GM18909 (cell line): ENCODE data around the gene WIZ.

ENCODE experiments used
- ATAC-seq: cut with Tn5 transposase; IDR thresholded peaks from one replicate; pipeline ENCODE4 v1.9.1; 2021; ENCODE audit warnings: mild to moderate bottlenecking; ENCODE audit not compliant: unreplicated experiment, poor library complexity

WIZ gene

GRCh38 chr19:15448044-15448777 lies 1.5 kb downstream of the WIZ start:
- ATAC-seq, result no peak

GRCh38 chr19:15447057-15447456 lies 2.7 kb downstream of the WIZ start:
- ATAC-seq, result no peak

- ATAC-seq, result no peak
Observed at GRCh38 chr19:15445807-15446376, 3.9 kb downstream of the WIZ start.

GRCh38 chr19:15445227-15445605 lies 4.5 kb downstream of the WIZ start:
- ATAC-seq, result no peak

- no peak for ATAC-seq
Observed at GRCh38 chr19:15444505-15445226, 5.1 kb downstream of the WIZ start.

GRCh38 chr19:15443838-15444237 lies 5.9 kb downstream of the WIZ start:
- no peak for ATAC-seq

GRCh38 chr19:15443325-15443724 lies 6.4 kb downstream of the WIZ start:
- no peak for ATAC-seq

GRCh38 chr19:15442142-15442920 lies 7.4 kb downstream of the WIZ start:
- ATAC-seq, result no peak

GRCh38 chr19:15441317-15441716 lies 8.4 kb downstream of the WIZ start:
- ATAC-seq, result no peak

- no peak for ATAC-seq
Observed at GRCh38 chr19:15439821-15440641, 9.7 kb downstream of the WIZ start.

GRCh38 chr19:15439078-15439799 lies 10.5 kb downstream of the WIZ start:
- ATAC-seq, result no peak

- ATAC-seq, result no peak
Observed at GRCh38 chr19:15438577-15438976, 11.2 kb downstream of the WIZ start.

- ATAC-seq, result no peak
Observed at GRCh38 chr19:15438124-15438496, 11.6 kb downstream of the WIZ start.

- no peak for ATAC-seq
Observed at GRCh38 chr19:15437355-15438123, 12.2 kb downstream of the WIZ start.

GRCh38 chr19:15436826-15437110 lies 13.0 kb downstream of the WIZ start:
- ATAC-seq, result no peak

GRCh38 chr19:15436012-15436825 lies 13.5 kb downstream of the WIZ start:
- ATAC-seq, result no peak

GRCh38 chr19:15433519-15434069 lies 16.2 kb downstream of the WIZ start:
- ATAC-seq, result no peak
